ENCODE results near the gene NEDD4.
"Not testable (repeated sequence)": the region's sequence is repeated elsewhere in the genome, so short reads cannot be mapped to it uniquely, and the experiment has no call there.

The NEDD4 gene

DNA sequence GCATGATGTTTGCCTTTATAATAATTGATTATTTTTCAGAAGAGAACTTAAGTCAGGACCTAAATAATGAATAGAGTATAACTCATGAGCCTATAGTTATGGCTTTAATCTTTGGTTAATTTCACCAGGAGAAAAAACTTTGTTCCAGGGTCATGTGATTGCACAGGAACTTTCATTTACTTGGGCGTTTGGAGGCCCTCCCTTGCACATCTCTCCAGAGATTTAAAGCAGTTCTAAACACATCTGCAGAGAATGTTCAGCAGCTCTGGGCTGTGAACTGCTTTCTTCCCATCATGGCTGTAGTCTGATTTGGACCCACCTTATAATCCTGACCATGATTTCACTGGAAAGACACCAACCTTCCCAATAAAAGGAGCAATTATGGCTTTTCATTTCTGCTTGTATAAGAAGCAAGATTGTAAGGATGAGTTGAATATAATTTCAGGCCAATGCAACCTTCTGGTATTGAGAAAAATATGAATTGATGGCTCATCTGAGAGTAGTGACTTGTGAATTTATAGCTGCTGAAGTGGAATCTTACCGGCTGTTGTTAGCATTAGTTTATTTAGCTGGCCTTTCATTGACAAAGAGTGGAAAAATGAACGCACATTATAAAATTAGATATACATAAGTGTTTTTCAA, 169.6 kb downstream of the NEDD4 start:
- no peak for DNase-seq

DNA sequence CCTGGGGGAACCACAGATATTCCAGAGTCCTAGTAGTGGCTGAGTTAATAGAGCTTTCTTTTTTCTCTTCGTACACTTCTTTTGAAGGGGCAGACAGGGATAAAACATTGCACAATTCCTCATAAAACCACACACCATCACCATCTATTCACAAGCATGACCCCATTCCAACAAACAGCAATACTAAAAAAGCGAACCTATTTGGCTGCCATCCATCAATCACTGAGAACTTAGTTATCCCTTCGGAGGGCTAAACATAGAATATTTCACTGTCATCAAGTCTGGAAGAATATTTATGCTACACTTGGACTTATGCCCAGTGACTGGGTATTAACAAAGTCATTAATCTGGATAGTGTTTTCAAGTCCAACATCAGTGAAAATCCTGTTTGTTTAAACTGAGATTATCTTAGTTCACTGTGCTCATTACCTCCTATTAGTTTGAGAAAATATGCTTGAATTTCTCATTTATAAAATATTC, 170.2 kb downstream of the NEDD4 start:
- no peak for DNase-seq

DNA sequence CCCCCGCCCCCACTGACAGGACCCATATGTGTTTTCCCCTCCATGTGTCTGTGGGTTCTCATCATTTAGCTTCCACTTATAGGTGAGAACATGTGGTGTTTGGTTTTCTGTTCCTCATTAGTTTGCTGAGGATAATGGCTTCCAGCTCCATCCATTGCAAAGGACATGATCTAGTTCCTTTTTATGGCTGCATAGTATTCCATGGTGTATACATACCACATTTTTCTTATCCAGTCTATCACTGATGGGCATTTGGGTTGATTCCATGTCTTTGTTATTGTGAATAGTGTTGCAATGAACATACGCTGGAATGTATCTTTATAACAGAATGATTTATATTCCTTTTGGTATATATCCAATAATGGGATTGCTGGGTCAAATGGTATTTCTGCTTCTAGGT, 171.7 kb downstream of the NEDD4 start:
- DNase-seq: not testable (repeated sequence)

DNA sequence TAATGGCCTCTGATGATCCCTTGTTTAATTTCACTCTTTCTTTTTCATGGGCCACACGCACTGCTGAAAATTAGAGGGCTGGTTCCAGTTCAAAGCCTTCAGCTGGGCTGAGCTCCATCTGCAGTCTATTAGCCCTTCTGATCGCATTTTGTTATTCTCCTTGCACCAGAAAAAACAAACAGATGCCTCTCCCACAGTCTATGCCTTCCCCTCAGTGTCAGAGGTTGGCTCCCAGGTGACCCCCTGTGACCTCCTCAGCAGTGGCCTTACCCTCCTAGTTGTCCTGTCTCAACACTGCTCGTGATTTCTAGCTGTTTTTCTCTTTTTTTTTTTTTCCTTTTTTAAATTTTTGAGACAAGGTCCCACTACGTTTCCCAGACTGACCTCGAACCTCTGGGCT, 173.4 kb downstream of the NEDD4 start:
- no peak for DNase-seq

DNA sequence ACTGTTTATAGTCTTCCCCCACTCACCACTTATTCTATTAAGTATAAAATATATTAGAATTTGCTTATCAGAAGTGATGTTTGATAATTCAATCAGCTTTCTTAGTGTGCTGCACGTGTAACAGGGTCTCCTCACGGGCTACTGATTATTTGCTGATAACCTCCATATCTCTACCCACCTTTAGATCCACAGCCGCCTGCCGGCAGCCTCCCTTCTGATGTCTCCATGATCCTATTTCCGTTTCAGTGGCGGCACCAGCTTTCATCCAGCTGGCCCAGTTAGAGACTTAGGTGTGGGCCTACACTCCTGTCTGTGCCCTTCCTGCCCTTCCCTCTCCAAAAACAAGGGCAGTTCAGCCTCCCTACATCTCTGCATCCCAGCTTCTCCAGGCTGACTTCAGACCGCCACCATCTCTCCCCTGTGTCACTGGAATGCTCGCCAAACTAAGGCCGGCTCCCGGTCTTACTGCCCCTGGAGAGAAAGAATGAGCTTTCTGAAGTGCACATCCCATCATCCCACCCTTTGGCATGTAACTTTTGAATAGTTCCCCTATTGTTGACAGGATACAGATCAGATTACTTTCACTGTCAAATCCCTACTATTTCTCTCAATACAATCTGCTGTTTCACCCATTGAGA, 173.9 kb downstream of the NEDD4 start:
- no peak for DNase-seq

DNA sequence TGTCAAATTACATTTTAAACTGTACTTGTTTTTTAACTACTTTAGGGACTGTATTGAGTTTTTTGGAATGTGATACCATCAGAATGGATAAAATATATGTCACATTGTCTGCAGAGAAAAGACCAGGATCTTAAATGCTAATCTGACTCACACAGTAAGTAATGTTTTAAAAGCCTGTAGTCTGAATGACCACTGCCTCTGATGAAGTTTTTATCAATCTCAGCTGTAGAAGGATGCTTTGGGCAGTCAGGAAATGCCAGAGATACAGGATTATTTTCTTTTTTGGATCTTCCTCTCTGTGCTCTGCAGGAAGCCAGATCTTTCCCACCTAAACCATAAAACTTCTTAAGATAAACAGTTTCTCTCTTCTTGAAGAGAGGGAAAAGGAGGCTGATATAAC, 177.4 kb downstream of the NEDD4 start:
- DNase-seq: no peak

DNA sequence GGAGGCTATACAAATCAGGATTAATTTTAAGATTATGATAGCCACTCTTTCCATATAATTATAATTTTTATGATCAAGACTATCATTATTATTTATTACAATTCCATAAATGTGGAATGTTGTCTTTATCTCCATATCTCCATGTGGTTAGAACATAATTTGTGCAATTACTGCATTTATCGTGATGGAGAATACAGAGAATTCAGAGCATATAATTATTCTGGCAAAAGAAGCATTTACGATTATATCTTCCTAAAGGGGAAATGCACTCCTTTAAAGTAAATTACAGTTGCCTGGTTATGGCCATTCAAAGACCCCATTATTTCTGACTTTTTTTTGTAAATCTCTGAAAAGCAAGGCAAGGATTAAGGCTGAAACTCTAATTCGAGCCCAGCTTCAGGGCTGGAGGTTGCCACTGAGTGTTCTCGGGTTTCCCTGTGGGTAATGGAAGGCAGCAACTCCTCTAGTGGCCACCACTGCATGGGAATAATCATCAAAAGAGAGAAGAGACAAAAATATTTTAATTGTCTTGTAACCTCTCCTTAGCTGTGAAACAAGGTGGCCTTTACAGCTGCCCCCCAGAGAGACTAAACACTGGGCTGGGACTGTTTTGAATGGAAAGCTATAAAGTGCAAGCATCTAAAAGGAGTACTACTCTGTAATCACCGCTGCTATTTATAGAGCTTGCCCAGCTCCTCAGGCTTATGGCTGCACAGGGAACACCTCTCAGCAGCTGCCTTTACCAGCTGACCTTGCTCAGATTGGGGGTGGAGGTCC, 190.6 kb downstream of the NEDD4 start:
- DNase-seq: no peak

DNA sequence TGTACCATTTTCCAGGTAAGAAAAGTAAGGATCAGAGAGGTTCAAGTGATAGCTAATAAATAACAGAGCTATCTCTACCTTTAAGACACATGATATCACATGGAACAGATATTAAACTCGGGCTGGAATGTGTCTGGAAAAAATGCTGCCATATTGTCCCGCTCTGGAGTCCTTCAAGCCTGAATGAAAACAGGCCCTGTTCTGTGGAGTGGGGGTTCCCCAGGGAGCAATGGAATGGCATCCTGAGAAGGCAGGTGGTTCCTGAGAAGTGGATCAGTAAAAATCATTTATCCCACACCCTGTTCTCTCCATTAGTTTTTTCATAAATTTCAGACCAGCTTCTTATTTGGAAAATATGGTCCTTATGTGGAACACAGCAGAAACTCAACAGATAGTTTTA, 193.2 kb downstream of the NEDD4 start:
- no peak for DNase-seq

DNA sequence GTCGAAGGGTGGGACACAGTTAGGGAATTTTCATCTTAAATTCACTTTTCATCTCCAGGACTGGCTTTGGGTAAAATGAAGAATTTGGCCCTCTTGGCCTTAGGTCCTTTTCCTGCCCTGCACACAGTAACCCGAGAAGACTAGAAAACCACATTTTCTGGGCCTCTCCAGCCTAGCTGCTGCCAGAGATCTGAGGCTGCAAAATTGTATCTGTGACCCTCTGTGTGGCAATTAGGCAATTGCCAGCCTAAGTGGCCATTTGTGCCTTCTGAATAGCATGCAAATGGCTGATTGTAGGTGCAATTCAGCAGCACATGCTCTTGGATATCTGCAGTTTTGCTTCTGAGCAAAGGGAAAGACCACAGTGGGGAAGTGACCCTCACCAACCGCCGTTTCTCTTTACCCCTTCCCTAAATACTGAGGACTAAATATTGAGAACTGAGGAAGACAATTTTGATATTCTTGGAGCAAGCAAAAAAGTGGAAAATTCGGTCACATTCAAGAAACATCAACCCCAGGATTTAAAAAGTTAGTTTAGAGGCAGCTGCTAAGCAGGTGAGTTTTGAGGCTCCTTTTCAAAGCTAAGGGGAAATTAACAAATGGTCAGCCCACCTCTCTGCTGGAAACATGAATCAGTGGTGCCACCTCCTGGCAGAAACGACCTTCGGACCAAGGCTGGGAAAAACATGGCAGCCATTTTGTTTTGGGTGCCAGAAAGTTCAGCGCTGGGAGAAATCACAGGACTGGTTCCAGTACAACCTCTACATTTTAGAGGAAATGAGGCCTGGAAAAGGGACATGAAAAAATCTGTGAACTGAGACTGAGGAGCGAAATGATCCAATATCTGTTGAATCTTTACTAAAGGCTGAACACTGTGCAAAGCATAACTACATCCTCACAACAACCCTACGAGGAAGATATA, 193.9 kb downstream of the NEDD4 start:
- no peak for DNase-seq

DNA sequence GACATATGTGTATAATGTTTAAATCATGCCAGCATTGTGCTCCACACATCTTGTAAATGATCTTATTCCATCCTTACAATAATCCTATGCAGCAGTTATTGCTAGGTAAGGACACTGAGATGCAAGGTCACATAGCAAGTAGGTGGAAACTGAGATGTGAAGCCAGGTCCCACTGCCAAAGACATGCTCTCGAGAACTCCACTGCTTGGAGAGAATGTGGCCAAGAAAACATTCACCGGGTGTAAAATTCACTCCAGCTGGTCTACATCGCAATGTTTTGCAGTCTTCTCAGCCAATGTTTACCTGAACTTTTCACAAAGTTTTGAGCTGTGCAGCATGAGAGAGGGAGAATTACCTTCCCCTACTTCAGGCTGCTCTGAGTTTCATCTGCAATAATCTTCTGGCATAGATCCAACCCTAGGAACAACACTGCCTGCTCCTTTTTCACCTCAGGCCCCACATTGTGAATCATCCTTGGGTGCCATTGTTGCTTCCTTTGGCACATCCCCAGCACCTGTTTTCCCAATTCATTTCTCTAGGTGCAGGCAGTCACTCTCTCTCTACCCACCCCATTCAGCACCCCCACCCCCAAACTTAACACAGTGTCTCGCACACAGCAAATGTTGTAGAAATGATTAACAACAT, 197.0 kb downstream of the NEDD4 start:
- DNase-seq: no peak

DNA sequence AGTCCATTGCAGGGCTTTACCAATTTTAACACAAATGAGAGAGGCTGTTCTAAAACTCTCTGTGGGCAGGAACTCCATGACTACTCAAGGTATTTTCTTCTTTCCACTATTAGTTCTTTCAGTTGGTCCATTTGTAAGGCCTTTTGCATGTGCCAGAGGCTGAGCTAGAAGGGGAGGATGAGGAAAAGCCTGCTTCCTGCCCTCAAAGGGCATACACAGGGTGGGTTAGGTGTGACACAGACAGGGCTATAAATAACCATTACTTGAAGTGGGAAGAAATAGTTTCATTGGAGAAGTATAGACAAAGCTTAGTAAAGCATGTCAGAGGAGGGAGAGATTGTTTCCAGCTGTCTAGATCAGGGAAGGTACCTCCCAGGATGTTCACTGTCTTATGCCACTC, 198.4 kb downstream of the NEDD4 start:
- DNase-seq: no peak

DNA sequence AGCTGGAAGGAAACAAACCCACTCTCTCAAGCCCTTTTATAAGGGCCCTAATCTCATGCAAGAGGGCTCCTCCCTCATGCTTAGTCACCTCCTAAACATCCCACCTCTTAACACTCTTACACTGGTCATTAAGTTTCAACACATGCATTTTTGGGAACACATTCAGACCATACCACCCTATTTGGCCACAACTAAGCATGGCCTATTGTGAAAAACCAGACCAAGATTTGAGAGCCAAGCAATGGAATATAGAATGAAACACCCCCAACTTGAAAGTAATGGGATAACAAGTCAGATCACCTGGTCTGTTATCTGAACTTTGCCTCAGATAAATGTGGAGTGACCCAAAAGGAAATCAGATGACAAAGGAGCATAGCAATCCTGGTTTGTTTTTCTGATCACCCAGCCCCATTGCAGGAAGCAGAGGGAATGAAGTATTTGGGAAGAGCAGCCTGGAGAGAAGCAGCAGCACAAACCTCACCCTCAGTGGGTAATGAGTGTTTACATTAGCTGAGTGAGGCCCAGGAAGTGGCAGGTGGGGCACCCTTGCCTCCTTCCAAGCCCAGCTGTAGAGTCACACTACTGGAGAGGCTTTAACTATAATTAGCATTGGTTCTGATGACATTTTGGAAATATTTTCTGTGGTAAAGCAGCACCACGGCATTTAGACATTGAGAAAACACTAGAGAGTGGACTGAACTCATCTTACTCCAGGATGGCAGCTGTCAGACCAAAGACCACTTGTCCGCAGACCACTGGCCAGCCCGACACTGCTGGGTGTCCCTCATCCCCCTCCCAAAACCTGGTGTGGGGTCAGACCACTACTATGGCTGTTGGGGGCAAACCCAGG, 201.6 kb downstream of the NEDD4 start:
- DNase-seq: no peak

DNA sequence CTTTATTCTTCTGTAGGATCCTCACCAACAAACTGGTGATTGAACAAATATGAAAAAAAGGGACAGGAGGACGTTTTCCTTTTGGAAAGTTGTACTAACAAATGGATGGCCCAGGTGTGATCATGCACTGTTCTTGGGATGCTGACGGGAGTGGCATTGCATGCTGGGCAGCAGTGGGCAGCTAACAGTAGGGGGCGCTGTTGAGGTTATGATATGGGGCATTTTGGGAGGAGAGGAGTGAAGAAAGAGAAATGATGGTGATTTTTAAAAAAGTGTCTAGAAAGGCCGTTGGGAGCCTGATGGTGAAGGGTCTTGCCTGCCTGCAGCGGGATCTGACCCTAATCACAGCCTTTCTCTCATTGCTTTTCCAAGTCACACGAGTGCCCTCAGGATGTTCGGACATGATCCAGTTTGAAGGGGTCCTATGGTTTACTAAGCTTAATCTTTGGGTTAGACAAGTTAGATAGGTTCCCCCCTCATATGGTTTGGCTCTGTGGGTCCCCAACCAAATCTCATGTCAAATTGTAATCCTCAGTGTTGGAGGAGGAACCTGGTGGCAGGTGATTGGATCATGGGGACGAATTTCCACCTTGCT, 204.2 kb downstream of the NEDD4 start:
- DNase-seq: peak; percentile 35 to 41

DNA sequence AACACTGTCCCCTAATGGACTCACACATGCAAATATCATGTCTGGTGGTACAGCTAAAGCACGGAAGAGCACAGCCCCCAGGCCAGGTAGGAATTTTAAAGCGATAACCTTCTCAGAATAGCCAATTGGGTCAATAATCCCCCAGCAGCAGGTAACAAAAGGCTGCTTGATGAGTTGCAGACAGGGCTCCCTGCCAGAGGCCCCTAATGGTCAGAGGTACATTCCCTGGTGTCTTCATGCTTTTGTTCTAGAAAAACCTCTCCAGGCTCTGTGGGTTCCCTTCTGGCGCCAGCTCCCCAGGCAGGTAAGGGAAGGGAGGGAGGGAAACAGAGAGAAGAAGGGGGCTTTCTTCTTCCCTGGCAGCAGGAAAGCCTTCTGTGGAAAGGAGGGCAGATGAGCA, 207.1 kb downstream of the NEDD4 start:
- no peak for DNase-seq

DNA sequence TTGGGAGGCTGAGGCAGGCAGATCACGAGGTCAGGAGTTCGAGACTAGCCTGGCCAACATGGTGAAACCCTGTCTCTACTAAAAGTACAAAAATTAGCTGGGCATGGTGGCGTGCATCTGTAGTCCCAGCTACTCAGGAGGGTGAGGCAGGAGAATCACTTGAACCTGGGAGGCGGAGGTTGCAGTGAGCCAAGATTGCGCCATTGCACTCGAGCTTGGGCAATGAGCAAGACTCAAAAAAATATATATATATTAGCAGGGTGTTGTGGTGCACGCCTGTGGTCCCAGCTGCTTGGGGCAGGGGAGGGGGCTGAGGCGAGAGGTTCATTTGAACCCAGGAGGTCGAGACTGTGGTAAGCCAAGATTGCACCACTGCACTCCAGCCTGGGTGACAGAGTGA, 207.8 kb downstream of the NEDD4 start:
- DNase-seq: not testable (repeated sequence)

DNA sequence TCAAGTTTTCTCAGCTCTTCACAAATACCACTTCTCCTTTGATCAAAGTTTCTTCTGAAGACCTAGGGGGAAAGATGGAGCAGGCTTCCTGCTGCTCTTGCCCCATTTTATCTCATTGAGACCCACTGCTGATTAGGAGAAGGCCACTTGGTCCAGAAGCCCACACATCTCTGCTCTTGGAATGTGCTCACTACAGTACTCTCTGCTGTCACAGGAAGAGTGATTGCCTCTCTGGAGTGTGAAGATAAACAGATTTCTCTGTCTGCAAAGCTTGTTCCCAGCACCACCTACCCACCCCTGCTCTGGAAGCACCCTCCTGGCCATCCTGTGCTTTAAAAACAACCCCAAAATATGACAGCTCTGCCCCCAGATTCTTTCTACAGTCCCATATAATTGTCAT, 209.1 kb downstream of the NEDD4 start:
- DNase-seq: no peak

DNA sequence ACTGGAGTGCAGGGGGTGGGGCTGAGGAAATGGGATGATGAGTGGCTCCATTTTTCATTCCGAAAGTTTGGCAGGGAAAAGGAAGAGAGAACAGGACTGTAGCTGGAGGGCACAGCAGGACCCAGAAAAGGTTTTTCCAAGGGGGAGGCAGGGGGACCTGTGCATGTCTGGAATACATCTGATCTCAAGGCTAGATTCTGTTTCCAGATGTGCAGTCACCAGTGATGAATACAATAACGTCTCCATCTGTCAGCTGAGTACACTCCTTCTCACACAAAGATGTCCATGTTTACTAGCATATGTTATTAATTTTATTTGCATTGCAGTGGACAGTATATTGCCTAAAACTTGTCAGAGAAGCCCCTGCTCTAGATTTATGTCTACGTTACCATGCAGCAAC, 210.5 kb downstream of the NEDD4 start:
- no peak for DNase-seq

DNA sequence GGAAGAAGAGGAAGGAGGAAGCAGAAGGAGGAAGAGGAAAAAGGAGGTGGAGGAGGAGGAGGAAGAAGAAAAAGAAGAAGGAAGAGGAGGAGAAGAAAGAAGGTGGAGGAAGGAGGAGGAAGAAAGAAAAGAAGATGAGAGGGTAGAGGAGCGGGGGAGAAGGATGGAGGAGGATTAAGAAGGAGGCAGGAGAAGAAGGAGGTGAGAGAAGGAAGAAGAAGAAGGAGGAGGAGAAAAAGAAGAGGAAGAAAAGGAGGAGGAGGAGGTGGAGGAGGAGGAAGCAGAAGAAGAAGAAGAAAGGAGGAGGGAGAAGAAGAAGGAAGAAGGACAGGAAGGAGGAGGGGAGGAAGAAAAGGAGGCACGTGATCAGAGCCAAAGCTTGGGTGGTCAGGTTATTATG, 213.1 kb downstream of the NEDD4 start:
- no peak for DNase-seq

DNA sequence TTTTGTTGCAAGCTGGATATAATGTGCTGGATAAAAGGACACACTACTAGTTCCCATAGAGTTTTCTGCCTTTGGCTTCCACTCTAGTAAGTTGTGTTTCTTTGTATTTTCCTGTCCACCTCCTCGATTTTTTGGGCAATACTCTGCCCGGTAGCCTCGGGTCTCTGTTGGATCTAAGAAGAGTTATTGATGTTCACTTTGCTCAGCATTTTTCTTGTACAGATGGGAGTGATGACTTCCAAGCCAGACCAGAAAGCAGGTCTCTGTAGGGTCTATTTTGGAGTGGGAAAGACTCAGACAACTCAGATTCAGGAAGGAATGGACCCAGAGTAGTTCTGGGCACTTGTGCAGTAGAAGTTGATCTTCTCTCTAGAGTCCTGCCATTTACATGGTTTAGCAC, 214.5 kb downstream of the NEDD4 start:
- DNase-seq: no peak

Data from activated CD4-positive, alpha-beta T cell treated with anti-CD3 and anti-CD28 coated beads, Interleukin-2, amount 50 U/mL, for 4 hours (primary cell).